HG02938 (cell line): ENCODE measurements around the gene HPRT1.
"Not testable (repeated sequence)": the region's sequence is repeated elsewhere in the genome, so short reads cannot be mapped to it uniquely, and the experiment has no call there.

ENCODE experiments used
- ATAC-seq: cut with Tn5 transposase; IDR thresholded peaks from one replicate; pipeline ENCODE4 v1.9.1; 2021; ENCODE audit warnings: mild to moderate bottlenecking, moderate library complexity; ENCODE audit not compliant: unreplicated experiment

Gene HPRT1, protein sequence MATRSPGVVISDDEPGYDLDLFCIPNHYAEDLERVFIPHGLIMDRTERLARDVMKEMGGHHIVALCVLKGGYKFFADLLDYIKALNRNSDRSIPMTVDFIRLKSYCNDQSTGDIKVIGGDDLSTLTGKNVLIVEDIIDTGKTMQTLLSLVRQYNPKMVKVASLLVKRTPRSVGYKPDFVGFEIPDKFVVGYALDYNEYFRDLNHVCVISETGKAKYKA

DNA sequence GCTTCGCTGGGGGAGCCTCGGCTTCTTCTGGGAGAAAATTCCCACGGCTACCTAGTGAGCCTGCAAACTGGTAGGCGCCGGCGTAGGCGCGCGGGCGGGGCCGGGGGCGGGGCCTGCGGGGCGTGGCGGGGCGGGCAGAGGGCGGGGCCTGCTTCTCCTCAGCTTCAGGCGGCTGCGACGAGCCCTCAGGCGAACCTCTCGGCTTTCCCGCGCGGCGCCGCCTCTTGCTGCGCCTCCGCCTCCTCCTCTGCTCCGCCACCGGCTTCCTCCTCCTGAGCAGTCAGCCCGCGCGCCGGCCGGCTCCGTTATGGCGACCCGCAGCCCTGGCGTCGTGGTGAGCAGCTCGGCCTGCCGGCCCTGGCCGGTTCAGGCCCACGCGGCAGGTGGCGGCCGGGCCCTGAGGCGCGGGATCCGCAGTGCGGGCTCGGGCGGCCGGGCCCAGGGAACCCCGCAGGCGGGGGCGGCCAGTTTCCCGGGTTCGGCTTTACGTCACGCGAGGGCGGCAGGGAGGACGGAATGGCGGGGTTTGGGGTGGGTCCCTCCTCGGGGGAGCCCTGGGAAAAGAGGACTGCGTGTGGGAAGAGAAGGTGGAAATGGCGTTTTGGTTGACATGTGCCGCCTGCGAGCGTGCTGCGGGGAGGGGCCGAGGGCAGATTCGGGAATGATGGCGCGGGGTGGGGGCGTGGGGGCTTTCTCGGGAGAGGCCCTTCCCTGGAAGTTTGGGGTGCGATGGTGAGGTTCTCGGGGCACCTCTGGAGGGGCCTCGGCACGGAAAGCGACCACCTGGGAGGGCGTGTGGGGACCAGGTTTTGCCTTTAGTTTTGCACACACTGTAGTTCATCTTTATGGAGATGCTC, at the start of gene HPRT1:
Gene HPRT1, plus strand, starts transcription at position 161 of the 857 bp plus-strand sequence. Its CDS starts 147 bp downstream, at position 308.
- ATAC-seq = peak; percentile 61

DNA sequence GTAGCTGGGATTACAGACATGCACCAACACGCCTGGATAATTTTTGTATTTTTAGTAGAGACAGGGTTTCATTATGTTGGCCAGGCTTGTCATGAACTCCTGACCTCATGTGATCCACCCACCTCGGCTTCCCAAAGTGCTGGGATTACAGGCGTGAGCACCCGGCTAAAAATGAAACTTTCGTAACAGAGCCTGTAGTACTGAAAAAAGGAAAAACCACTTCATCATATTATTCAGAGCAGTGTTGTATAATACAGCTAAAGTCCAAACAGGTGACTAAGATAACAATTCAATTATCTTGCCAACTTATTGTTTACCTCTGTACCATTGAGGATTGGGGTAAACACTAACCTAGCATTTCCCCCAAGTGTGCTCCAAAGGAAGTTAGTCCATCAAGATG, 43.9 kb upstream of the HPRT1 start:
- no peak for ATAC-seq

DNA sequence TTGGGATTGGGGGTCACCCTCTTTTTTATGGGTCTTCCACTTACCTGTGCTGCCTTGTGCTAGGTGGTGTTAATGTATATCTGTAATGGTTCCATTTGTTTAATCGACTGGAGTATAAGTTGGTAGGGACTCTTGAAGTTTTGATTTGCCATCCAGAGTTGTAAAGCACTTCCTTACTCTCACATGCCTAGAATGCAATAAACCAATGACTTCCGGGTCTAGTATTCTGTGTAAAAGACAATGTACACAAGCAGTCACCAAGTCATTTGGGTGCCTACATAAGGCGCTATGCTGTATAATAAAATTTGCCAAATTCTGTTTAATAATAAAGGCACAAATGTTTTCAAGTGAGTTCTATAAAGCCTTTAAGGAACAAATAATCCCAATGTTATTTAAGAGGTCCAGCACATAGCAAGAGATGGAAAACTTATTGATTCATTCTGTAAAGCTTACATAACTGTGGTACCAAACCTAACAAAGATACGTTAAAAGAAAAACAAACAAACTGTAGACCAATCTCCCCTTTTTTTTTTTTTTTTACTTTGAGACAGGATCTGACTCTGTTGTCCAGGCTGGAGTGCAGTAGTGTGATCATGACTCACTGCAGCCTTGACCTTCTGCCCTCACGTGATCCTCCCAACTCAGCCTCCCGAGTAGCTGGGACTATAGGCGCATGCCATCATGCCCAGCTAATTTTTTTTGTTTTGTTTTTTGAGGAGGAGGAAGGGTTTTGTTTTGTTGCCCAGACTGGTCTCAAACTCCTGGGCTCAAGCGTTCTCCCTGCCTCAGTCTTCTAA, 41.5 kb upstream of the HPRT1 start:
- no peak for ATAC-seq

DNA sequence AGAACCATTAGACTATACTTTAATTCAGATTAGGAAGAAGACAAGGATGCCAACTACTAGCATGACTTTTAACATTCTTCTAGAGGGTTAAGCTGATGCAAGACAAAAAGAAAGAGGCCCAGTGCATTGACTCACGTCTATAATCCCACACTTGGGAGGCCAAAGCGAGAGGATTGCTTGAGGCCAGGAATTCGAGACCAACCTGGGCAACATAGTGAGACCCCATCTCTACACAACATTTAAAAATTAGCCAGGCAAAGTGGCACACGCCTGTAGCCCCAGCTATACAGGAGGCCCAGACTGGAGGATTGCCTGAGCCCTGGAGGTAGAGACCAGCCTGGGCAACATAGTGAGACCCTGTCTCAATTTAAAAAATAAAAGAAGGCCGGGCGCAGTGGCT, 40.2 kb upstream of the HPRT1 start:
- no peak for ATAC-seq

DNA sequence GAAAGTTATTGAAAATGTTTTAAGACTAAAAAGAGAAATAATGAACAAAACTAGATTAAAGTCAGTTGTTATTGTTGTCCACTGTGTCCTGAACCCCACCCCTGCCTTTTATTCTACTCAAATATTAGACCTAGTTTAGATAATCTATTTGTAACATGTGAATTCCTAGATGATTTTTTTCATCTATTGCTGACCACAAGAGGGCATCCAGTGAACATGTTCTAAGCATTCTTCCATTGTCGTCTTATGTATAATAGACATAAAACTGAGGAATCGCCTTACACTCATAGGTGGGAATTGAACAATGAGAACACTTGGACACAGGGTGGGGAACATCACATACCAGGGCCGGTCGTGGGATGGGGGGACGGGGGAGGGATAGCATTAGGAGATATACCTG, 36.4 kb upstream of the HPRT1 start:
- ATAC-seq = no peak

DNA sequence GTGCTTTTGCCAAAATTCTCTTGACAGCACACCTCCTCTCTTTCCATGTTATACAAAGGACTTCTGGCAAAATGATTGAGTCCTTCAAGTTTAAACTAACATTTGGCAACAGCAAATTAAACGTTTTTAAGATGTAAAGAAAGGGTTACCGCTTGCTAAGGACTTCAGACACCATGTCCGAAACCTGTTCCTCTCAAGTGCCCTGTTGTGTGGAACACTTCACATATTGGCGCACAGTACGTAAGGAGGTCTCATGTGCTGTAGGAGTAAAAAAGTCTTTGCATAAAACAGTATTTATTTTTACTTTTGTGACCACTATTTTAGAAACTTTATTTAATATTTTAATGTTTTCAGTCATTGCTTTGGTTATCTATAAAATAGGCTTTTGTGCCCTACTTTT, 33.7 kb upstream of the HPRT1 start:
- no peak for ATAC-seq

DNA sequence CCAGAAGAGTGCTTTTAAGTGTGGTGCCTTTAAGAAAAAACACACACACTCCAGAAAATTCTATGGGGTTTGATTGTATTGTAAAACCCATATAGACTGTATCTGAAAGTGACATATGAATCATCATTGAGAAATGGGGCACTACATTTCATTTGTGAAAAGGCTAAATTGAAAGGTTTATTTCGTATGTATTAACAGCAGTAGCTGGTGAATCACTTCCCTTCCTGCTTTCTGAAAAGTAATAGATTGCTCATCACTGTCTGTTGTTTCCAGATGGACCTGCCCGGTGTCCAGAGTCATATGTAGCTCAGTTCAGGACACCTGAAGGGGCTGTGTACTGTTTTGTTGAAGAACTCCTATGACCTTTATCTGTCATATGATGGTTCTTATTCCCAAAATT, 28.1 kb upstream of the HPRT1 start:
- ATAC-seq = no peak

DNA sequence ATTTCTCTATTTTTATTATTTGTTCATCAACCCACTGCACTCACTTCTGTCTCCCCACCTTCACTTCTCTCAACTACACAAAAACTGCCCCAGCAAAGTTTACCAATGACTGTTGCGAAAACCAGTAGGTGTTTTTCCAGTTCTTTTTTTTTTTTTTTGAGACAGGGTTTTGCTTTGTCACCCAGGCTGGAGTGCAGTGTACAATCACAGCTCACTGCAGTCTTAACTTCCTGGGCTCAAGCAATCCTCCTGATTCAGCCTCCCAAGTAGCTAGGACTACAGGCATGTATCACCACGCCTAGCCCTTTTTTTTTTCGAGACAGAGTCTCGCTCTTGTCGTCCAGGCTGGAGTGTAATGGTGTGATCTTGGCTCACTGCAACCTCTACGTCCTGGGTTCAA, 24.1 kb upstream of the HPRT1 start:
- ATAC-seq = no peak

DNA sequence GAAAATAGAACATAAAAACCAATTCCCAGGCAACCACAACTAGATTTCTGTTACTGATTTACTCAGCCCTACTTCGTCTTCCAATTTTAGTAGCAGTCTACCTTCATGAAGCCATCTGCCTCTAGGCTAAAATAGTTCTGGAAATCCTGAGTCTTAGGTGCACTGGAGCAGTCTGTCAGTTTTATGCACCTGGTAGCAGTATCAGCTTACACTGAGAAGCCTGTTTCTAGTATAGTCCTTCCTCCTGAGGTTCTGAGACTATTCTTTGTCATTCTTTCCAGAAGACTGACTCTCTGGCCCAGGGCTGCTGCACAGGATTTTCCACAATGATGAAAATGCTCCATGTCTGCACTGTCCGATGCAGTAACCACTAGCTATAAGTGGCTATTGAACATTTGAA, 16.9 kb upstream of the HPRT1 start:
- ATAC-seq = peak; percentile 78

DNA sequence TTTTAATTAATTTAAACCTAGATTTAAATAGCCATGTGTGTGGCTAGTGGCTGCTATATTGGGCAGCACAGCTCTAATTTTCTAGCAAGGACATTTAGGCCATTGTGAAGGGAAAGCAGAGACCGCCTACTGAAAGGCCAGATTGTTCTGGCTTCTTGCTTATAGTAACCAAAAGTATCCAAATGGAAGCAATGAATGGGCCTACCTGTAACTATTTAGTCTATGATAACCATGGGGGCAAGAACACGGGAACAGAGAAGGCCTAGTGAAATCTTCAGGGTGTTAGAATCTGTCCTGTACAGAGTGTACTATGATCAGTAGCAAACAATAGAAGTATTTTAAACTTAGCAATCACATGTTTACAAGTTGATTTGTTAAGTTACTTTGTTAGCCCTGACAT, 16.5 kb upstream of the HPRT1 start:
- ATAC-seq = no peak

DNA sequence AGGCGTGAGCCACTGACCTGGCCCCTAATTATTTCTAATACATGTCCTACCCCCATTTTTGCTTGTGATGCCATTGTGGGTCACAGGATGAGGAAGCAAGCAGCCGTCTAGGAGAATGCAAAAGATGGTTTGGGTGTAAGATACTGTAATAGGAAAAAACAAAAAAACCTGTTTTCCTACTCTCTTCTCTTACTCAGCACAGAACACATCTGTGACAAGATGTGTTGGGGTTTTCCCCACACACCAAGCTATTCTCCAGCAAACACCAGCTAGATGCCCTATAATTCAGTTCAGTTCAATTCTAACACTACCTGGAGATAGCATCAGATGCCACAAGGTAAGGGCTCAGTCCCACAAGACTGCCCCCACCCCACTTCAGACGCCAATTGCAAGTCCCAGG, 15.3 kb upstream of the HPRT1 start:
- ATAC-seq = no peak

DNA sequence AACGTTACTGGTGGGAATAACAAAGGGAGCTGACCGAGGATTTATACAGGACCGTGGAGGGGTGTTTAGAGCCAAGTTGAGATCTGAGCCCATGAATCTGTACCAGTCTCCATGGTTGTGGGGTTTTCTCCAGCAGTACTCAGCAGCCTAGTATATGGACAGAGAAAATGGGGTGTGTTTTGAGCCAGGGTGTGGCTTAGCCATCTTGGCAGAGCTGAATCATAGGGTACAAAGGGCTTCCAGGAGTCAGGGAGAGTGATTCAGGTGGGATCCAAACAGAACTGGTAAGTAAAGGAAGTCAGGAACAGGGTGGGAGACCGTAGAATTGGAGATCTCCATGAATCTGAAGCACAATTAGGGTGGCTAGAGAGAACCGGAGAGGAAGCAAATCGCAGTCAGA, 7.4 kb upstream of the HPRT1 start:
- no peak for ATAC-seq

DNA sequence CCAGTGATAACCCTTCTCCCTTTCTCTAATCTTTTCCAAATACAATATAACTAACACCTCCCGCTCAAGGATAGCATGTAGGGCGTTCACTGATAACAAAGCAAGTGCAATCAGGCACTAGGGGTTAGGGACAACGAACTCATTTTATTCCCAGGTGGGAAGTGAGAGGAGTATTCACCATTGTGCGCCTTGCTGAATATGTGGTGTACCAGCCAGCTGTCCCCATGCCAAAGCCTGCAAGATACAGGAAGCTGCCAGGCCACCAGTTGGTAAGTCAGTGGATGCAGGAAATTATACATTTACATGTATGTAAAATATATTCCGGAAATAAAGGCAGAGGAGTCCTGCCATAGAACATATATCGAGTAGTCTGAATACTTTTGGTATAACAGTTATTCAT, 6.3 kb upstream of the HPRT1 start:
- no peak for ATAC-seq

DNA sequence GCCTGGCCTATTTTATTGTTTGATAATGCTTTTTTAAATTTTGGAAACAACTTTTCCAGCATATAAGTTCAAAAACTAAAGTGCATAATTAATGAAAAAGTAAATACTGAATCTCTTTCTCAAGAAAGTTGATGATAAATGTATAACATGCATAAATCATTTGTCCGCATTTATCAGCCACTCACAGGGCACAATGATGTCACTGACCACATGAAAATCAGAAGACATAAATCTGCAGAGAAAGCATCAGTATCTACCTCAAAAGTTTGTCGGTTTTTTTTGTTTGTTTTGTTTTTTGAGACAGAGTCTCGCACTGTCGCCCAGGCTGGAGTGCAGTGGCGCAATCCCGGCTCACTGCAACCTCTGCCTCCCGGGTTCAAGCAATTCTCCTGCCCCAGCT, 5.5 kb upstream of the HPRT1 start:
- no peak for ATAC-seq

DNA sequence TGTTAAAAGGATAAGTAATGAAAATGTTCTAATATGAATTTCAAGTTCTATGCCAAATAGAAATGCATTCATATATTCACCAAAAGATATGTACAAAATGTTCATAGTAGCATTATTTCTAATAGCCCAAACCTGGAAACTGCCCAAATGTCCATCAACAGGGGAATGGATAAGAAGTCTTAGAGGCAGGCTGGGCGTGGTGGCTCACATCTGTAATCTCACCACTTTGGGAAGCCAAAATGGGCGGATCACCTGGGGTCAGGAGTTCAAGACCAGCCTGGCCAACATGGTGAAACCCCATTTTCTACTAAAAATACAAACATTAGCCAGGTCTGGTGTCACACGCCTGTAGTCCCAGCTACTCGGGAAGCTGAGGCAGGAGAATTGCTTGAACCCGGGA, 2.3 kb upstream of the HPRT1 start:
- no peak for ATAC-seq

DNA sequence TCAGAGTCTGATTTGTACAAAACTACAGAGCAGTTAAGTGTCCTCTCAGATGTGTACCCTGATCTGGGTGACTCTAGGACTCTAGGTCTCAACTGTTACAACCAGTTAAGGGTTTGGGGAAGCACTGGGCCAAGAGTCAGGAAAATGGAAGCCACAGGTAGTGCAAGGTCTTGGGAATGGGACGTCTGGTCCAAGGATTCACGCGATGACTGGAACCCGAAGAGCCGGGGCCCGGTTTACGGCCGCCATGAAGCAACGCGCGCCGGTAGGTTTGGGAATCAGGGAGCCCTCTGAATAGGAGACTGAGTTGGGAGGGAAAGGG, 321 bp upstream of the HPRT1 start:
- ATAC-seq = peak; percentile 13

DNA sequence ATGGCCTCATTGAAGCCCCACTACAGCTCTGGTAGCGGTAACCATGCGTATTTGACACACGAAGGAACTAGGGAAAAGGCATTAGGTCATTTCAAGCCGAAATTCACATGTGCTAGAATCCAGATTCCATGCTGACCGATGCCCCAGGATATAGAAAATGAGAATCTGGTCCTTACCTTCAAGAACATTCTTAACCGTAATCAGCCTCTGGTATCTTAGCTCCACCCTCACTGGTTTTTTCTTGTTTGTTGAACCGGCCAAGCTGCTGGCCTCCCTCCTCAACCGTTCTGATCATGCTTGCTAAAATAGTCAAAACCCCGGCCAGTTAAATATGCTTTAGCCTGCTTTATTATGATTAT, 876 bp downstream of the HPRT1 start:
- ATAC-seq = no peak

DNA sequence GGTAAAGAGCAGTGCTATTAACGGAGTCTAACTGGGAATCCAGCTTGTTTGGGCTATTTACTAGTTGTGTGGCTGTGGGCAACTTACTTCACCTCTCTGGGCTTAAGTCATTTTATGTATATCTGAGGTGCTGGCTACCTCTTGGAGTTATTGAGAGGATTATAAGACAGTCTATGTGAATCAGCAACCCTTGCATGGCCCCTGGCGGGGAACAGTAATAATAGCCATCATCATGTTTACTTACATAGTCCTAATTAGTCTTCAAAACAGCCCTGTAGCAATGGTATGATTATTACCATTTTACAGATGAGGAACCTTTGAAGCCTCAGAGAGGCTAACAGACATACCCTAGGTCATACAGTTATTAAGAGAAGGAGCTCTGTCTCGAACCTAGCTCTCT, 1.5 kb downstream of the HPRT1 start:
- no peak for ATAC-seq

DNA sequence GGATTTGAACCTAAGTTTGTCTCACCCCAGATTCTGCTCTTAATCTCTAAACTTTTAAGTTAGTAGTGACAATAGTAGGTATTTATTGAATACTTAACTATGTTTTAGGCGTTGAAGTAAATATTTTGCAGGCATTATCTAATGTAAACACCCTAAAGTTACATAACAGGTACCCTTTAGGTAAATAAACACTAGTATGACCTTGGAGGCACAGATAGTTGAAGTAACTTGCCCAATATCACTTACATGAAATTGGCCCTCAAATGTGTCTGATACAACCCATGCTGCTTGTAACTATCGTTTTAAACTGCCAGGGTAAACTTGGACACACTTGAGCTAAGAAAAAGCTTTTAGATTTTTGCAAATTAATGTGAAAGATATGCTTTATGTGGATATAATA, 3.0 kb downstream of the HPRT1 start:
- no peak for ATAC-seq

DNA sequence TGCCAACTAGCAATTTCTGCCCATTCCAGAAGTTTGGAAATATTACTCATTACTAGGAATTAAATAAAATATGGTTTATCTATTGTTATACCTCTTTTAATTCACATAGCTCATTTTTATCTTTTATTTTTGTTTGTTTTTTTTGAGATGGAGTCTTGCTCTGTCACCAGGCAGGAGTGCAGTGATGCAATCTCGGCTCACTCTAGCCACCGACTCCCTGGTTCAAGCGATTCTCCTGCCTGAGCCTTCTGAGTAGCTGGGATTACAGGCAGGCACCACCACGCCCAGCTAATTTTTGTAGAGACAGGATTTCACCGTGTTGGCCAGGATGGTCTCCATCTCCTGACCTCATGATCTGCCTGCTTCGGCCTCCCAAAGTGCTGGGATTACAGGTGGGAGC, 4.5 kb downstream of the HPRT1 start:
- not testable (repeated sequence) for ATAC-seq

DNA sequence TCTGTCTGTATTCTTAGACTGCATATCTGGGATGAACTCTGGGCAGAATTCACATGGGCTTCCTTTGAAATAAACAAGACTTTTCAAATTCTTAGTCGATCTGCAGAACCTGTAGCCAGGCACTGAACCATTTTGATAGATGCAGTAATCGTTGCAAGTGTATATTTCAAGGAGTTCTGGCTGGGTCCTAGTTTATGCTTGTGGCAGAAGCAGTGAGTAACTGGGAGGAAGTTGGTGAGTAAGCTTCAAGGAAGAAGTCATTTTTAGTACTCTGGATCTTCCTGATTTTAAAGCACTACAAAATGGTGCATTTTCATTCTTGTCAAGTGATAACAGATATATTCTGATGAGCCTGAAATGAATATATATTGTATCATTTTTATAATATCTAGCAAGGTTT, 9.5 kb downstream of the HPRT1 start:
- no peak for ATAC-seq

DNA sequence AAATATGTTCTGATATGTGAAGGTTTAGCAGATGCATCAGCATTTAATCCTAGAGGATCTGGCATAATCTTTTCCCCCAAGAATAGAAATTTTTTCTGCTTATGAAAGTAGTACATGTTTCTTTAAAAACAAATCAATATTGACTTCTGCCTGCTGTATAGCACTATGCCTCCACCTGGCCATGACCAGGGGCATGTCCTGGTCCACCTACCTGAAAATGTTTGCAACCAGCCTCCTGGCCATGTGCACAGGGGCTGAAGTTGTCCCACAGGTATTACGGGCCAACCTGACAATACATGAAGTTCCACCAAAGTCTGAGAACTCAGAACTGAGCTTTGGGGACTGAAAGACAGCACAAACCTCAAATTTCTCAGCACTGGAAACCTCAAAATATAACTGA, 10.0 kb downstream of the HPRT1 start:
- ATAC-seq = no peak
